HG03354 (cell line): ENCODE measurements around the gene AIF1L.

Experiments used
- ATAC-seq: cut with Tn5 transposase; IDR thresholded peaks from one replicate; pipeline ENCODE4 v1.9.1; 2021; ENCODE audit warnings: mild to moderate bottlenecking; ENCODE audit not compliant: unreplicated experiment, poor library complexity, severe bottlenecking

Gene AIF1L

GRCh38 chr9:131096269-131097125 lies at the start of gene AIF1L:
AIF1L (plus strand) TSS chr9:131096531; CDS start chr9:131096630, 99 bp downstream.
- no peak for ATAC-seq

GRCh38 chr9:131046581-131047202 lies 49.6 kb upstream of the AIF1L start:
- ATAC-seq = peak; percentile 60

- ATAC-seq = no peak
These were observed 48.0 kb upstream of the AIF1L start for GRCh38 chr9:131048332-131048731.

GRCh38 chr9:131048820-131049219 lies 47.5 kb upstream of the AIF1L start:
- no peak for ATAC-seq

GRCh38 chr9:131049829-131050715 lies 46.3 kb upstream of the AIF1L start:
- ATAC-seq = no peak

- ATAC-seq = no peak
These were observed 45.5 kb upstream of the AIF1L start for GRCh38 chr9:131050831-131051230.

GRCh38 chr9:131051592-131052517 lies 44.5 kb upstream of the AIF1L start:
- ATAC-seq = no peak

GRCh38 chr9:131053896-131054295 lies 42.4 kb upstream of the AIF1L start:
- ATAC-seq = no peak

GRCh38 chr9:131056781-131057506 lies 39.4 kb upstream of the AIF1L start:
- ATAC-seq = no peak

- ATAC-seq = no peak
These were observed 35.3 kb upstream of the AIF1L start for GRCh38 chr9:131060900-131061630.

- ATAC-seq = no peak
These were observed 33.4 kb upstream of the AIF1L start for GRCh38 chr9:131062969-131063368.

GRCh38 chr9:131065599-131065998 lies 30.7 kb upstream of the AIF1L start:
- ATAC-seq = no peak

- no peak for ATAC-seq
These were observed 28.7 kb upstream of the AIF1L start for GRCh38 chr9:131067625-131068024.

- ATAC-seq = no peak
These were observed 28.1 kb upstream of the AIF1L start for GRCh38 chr9:131068076-131068816.

GRCh38 chr9:131069699-131070098 lies 26.6 kb upstream of the AIF1L start:
- no peak for ATAC-seq

- ATAC-seq = no peak
These were observed 24.0 kb upstream of the AIF1L start for GRCh38 chr9:131072107-131072870.

GRCh38 chr9:131072871-131073237 lies 23.5 kb upstream of the AIF1L start:
- ATAC-seq = no peak
